ENCODE measurements around the gene FAM184A. TPM values are rescaled to one million over a fixed set of nuclear protein-coding genes. Genes with fewer than 3 reads are reported as not detected.

The FAM184A gene
- 11.3 TPM for polyA plus RNA-seq (2013, experiment 1 of 2)
- polyA plus RNA-seq (2013, experiment 2 of 2) = 10.6 TPM

GRCh38 chr6:119078376-119079282 lies at the start of gene FAM184A:
Gene FAM184A, minus strand, starts transcription at chr6:119078664. Its CDS starts 365 bp downstream, at chr6:119078299.
- no peak within 1 kb of the TSS for H2BK5ac ChIP-seq (ENCODE audit: low read length)
- no peak within 1 kb of the TSS for H3K27ac ChIP-seq (replicated peaks; ENCODE audit: low read length)

GRCh38 chr6:119127627-119128026 lies 49.2 kb upstream of the FAM184A start:
- no peak overlapping the region for H4K91ac ChIP-seq (ENCODE audit: low read depth, low read length, poor library complexity)
- no peak overlapping the region for H2AK5ac ChIP-seq (ENCODE audit: low read depth, low read length)
- no peaks in the 10 kb centered on the region for H3K27me3 ChIP-seq (ENCODE audit: control insufficient read depth in 3 of 3, insufficient read depth in 3 of 3, low read depth in 1 of 3, low read length in 3 of 3)
- no peak overlapping the region for H2BK15ac ChIP-seq (ENCODE audit: low read length)
- H2BK5ac ChIP-seq (ENCODE audit: low read length) = no peak overlapping the region
- no peak overlapping the region for H3K4me3 ChIP-seq (ENCODE audit: low read length in 2 of 2)
- H3K79me1 ChIP-seq (ENCODE audit: low read depth, low read length) = no peaks in the 10 kb centered on the region
- H3K4me1 ChIP-seq (ENCODE audit: control insufficient read depth in 2 of 2, insufficient read depth in 1 of 2, low read depth in 1 of 2, low read length in 2 of 2) = peaks cover 0 to 1% of the 10 kb centered on the region in 2 donors
- WGBS, 2 donors (ENCODE audit: extremely low coverage in 2 of 2, insufficient read length in 2 of 2, insufficient replicate concordance in 1 of 2) = no CpG with 5 or more reads among the region's 1 CpG
- no peak overlapping the region for H3K27ac ChIP-seq (replicated peaks; ENCODE audit: low read length)
- peaks cover 3 to 11% of the 10 kb centered on the region in 2 donors for H3K9me3 ChIP-seq (replicated peaks in 1 of 2; ENCODE audit: control insufficient read depth in 2 of 2, insufficient read depth in 1 of 2, low read depth in 1 of 2, low read length in 2 of 2)
- H4K8ac ChIP-seq (ENCODE audit: low read depth, low read length) = no peak overlapping the region
- no peak overlapping the region for H3K23ac ChIP-seq (ENCODE audit: low read depth, low read length, poor library complexity)
- H3K18ac ChIP-seq (ENCODE audit: low read length) = no peak overlapping the region
- H3K14ac ChIP-seq (ENCODE audit: low read length) = no peak overlapping the region
- DNase-seq (ENCODE audit: low spot score) = no peak
- no peaks in the 10 kb centered on the region for H3K36me3 ChIP-seq (replicated peaks in 1 of 2; ENCODE audit: control insufficient read depth in 2 of 2, insufficient read depth in 2 of 2, low read length in 2 of 2)
- H3K9ac ChIP-seq (ENCODE audit: low read depth, low read length, poor library complexity) = no peak overlapping the region
- H2AFZ ChIP-seq (ENCODE audit: low read length) = no peak overlapping the region
- no peak overlapping the region for H3K4me2 ChIP-seq (ENCODE audit: insufficient read depth, low read length, poor library complexity, severe bottlenecking)
- H2BK12ac ChIP-seq (ENCODE audit: low read length) = no peak overlapping the region
- no peak overlapping the region for H3K4ac ChIP-seq (ENCODE audit: low read length)
- H2BK120ac ChIP-seq (ENCODE audit: low read depth, low read length) = no peak overlapping the region

More at GRCh38 chr6:119078376-119079282, at the start of gene FAM184A:
- H4K8ac ChIP-seq (ENCODE audit: low read depth, low read length) = no peak within 1 kb of the TSS
- peaks cover 0 to 5% of the 10 kb centered on the region in 2 donors for H3K4me1 ChIP-seq (ENCODE audit: control insufficient read depth in 2 of 2, insufficient read depth in 1 of 2, low read depth in 1 of 2, low read length in 2 of 2)
- H3K18ac ChIP-seq (ENCODE audit: low read length) = peak within 1 kb of the TSS; percentile 20
- H3K9me3 ChIP-seq (replicated peaks in 1 of 2; ENCODE audit: control insufficient read depth in 2 of 2, insufficient read depth in 1 of 2, low read depth in 1 of 2, low read length in 2 of 2) = peaks cover 5 to 22% of the 10 kb centered on the region in 2 donors
- peak within 1 kb of the TSS; percentile 56 for H3K23ac ChIP-seq (ENCODE audit: low read depth, low read length, poor library complexity)
- WGBS, 2 donors (ENCODE audit: extremely low coverage in 2 of 2, insufficient read length in 2 of 2, insufficient replicate concordance in 1 of 2) = no CpG with 5 or more reads among the region's 103 CpGs
- H3K4ac ChIP-seq (ENCODE audit: low read length) = no peak within 1 kb of the TSS
- no peak within 1 kb of the TSS for H4K91ac ChIP-seq (ENCODE audit: low read depth, low read length, poor library complexity)
- H3K79me1 ChIP-seq (ENCODE audit: low read depth, low read length) = no peaks in the 10 kb centered on the region
- H2AFZ ChIP-seq (ENCODE audit: low read length) = peak within 1 kb of the TSS; percentile 89
- no peak within 1 kb of the TSS for H2AK5ac ChIP-seq (ENCODE audit: low read depth, low read length)
- no peak within 1 kb of the TSS for H2BK120ac ChIP-seq (ENCODE audit: low read depth, low read length)
- peak within 1 kb of the TSS; percentile 82 for H3K4me2 ChIP-seq (ENCODE audit: insufficient read depth, low read length, poor library complexity, severe bottlenecking)
- H3K14ac ChIP-seq (ENCODE audit: low read length) = no peak within 1 kb of the TSS
- peaks cover 0 to 4% of the 10 kb centered on the region in 2 donors for H3K36me3 ChIP-seq (replicated peaks in 1 of 2; ENCODE audit: control insufficient read depth in 2 of 2, insufficient read depth in 2 of 2, low read length in 2 of 2)
- peak; percentile 65 for DNase-seq (ENCODE audit: low spot score)
- H3K27me3 ChIP-seq (ENCODE audit: control insufficient read depth in 3 of 3, insufficient read depth in 3 of 3, low read depth in 1 of 3, low read length in 3 of 3) = peaks cover 0 to 11% (median 0%) of the 10 kb centered on the region in 3 experiments
- H3K9ac ChIP-seq (ENCODE audit: low read depth, low read length, poor library complexity) = peak within 1 kb of the TSS; percentile 80
- H2BK12ac ChIP-seq (ENCODE audit: low read length) = no peak within 1 kb of the TSS
- H3K4me3 ChIP-seq (ENCODE audit: low read length in 2 of 2) = peak within 1 kb of the TSS; percentile 59 to 90
- H2BK15ac ChIP-seq (ENCODE audit: low read length) = no peak within 1 kb of the TSS

- DNase-seq (ENCODE audit: low spot score) = no peak
- no peaks in the 10 kb centered on the region for H3K79me1 ChIP-seq (ENCODE audit: low read depth, low read length)
- H3K36me3 ChIP-seq (replicated peaks in 1 of 2; ENCODE audit: control insufficient read depth in 2 of 2, insufficient read depth in 2 of 2, low read length in 2 of 2) = no peaks in the 10 kb centered on the region
- H2BK120ac ChIP-seq (ENCODE audit: low read depth, low read length) = no peak overlapping the region
- no peak overlapping the region for H3K4ac ChIP-seq (ENCODE audit: low read length)
- no peak overlapping the region for H3K4me2 ChIP-seq (ENCODE audit: insufficient read depth, low read length, poor library complexity, severe bottlenecking)
- no peaks in the 10 kb centered on the region for H3K27me3 ChIP-seq (ENCODE audit: control insufficient read depth in 3 of 3, insufficient read depth in 3 of 3, low read depth in 1 of 3, low read length in 3 of 3)
- no peak overlapping the region for H4K91ac ChIP-seq (ENCODE audit: low read depth, low read length, poor library complexity)
- no peak overlapping the region for H2AK5ac ChIP-seq (ENCODE audit: low read depth, low read length)
- H3K23ac ChIP-seq (ENCODE audit: low read depth, low read length, poor library complexity) = no peak overlapping the region
- no peak overlapping the region for H2AFZ ChIP-seq (ENCODE audit: low read length)
- peaks cover 0 to 6% of the 10 kb centered on the region in 2 donors for H3K4me1 ChIP-seq (ENCODE audit: control insufficient read depth in 2 of 2, insufficient read depth in 1 of 2, low read depth in 1 of 2, low read length in 2 of 2)
- no CpG with 5 or more reads among the region's 4 CpGs for WGBS, 2 donors (ENCODE audit: extremely low coverage in 2 of 2, insufficient read length in 2 of 2, insufficient replicate concordance in 1 of 2)
- H3K9me3 ChIP-seq (replicated peaks in 1 of 2; ENCODE audit: control insufficient read depth in 2 of 2, insufficient read depth in 1 of 2, low read depth in 1 of 2, low read length in 2 of 2) = peaks cover 3 to 11% of the 10 kb centered on the region in 2 donors
- no peak overlapping the region for H3K4me3 ChIP-seq (ENCODE audit: low read length in 2 of 2)
- H4K8ac ChIP-seq (ENCODE audit: low read depth, low read length) = no peak overlapping the region
- no peak overlapping the region for H2BK5ac ChIP-seq (ENCODE audit: low read length)
- no peak overlapping the region for H3K14ac ChIP-seq (ENCODE audit: low read length)
- no peak overlapping the region for H2BK15ac ChIP-seq (ENCODE audit: low read length)
- H3K9ac ChIP-seq (ENCODE audit: low read depth, low read length, poor library complexity) = no peak overlapping the region
- no peak overlapping the region for H3K27ac ChIP-seq (replicated peaks; ENCODE audit: low read length)
- H3K18ac ChIP-seq (ENCODE audit: low read length) = no peak overlapping the region
- H2BK12ac ChIP-seq (ENCODE audit: low read length) = no peak overlapping the region
Measured at GRCh38 chr6:119126826-119127225, 48.4 kb upstream of the FAM184A start.

- Histone ChIP-seq H3K79me1 (ENCODE audit: low read depth, low read length) (no peaks in the 10 kb centered on the region), H3K14ac (ENCODE audit: low read length) (no peak overlapping the region), H3K9me3 (replicated peaks in 1 of 2; ENCODE audit: control insufficient read depth in 2 of 2, insufficient read depth in 1 of 2, low read depth in 1 of 2, low read length in 2 of 2) (peaks cover 3 to 11% of the 10 kb centered on the region in 2 donors), H2AK5ac (ENCODE audit: low read depth, low read length) (peak overlapping the region; percentile 36), H2BK15ac (ENCODE audit: low read length) (no peak overlapping the region), H3K36me3 (replicated peaks in 1 of 2; ENCODE audit: control insufficient read depth in 2 of 2, insufficient read depth in 2 of 2, low read length in 2 of 2) (no peaks in the 10 kb centered on the region), H4K91ac (ENCODE audit: low read depth, low read length, poor library complexity) (no peak overlapping the region), H2AFZ (ENCODE audit: low read length) (no peak overlapping the region), H3K4me1 (ENCODE audit: control insufficient read depth in 2 of 2, insufficient read depth in 1 of 2, low read depth in 1 of 2, low read length in 2 of 2) (peaks cover 0 to 6% of the 10 kb centered on the region in 2 donors), H3K27ac (replicated peaks; ENCODE audit: low read length) (no peak overlapping the region), H2BK120ac (ENCODE audit: low read depth, low read length) (no peak overlapping the region), H3K9ac (ENCODE audit: low read depth, low read length, poor library complexity) (no peak overlapping the region), H2BK5ac (ENCODE audit: low read length) (no peak overlapping the region), H3K18ac (ENCODE audit: low read length) (no peak overlapping the region), H3K27me3 (ENCODE audit: control insufficient read depth in 3 of 3, insufficient read depth in 3 of 3, low read depth in 1 of 3, low read length in 3 of 3) (no peaks in the 10 kb centered on the region), H3K23ac (ENCODE audit: low read depth, low read length, poor library complexity) (no peak overlapping the region), H3K4me3 (ENCODE audit: low read length in 2 of 2) (no peak overlapping the region), H2BK12ac (ENCODE audit: low read length) (no peak overlapping the region), H3K4me2 (ENCODE audit: insufficient read depth, low read length, poor library complexity, severe bottlenecking) (no peak overlapping the region), H3K4ac (ENCODE audit: low read length) (no peak overlapping the region), H4K8ac (ENCODE audit: low read depth, low read length) (no peak overlapping the region)
- no CpG with 5 or more reads among the region's 4 CpGs for WGBS, 2 donors (ENCODE audit: extremely low coverage in 2 of 2, insufficient read length in 2 of 2, insufficient replicate concordance in 1 of 2)
- no peak for DNase-seq (ENCODE audit: low spot score)
Measured at GRCh38 chr6:119126140-119126539, 47.7 kb upstream of the FAM184A start.

Measured in neuronal stem cell (in vitro differentiated cells).